DMS79 treated with DMSO at 0.1 percent for 48 hours (cell line): ENCODE data around the gene KIF11.

Experiments
- DNase-seq: peaks from one replicate; lab custom pipeline; 2025; lab: John Stamatoyannopoulos, UW

Gene KIF11

DNA sequence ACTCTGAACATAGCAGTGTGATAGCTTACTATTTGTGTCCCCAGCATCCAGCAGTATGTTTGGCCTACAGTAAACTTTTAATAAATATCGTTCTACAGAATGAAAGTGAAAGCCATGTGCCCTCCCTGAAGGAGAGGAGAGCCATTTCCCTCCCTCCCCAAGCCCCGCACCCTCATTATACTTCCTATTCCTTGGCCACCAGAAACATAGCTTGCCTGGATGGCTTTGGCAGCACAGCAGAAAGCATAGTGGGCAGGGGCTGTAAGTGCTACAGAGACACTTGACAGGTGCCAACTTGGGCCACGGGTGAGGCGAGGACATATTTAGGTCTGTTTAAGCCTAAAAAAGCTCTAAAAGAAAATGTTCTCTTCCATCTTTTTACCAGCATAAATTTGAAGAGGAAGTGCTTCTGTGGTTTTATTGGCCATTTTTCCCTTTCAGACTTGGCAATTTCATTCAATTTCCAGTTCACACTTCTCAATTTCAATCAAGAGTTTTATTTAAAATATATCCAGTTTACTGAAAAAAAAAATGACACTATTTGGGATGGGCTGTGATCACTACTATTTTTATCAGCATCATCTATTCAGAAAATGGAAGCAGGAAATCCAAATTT lies 109.5 kb downstream of the KIF11 start:
- peak; percentile 17 for DNase-seq
